Measurements from ENCODE around the gene GPR61.

GPR61 gene

GRCh38 chr1:109535971-109536491, 3.6 kb upstream of the GPR61 start:
- DNase-seq (ENCODE audit: low read depth, low spot score) = no peak

GRCh38 chr1:109537450-109538178, 2.1 kb upstream of the GPR61 start:
- DNase-seq (ENCODE audit: low read depth, low spot score) = no peak

GRCh38 chr1:109538827-109539555, 681 bp upstream of the GPR61 start:
- DNase-seq (ENCODE audit: low read depth, low spot score) = no peak

- DNase-seq (ENCODE audit: low read depth, low spot score) = no peak
Measured at GRCh38 chr1:109541102-109541501, 1.4 kb downstream of the GPR61 start.

GRCh38 chr1:109542657-109543056, 3.0 kb downstream of the GPR61 start:
- no peak for DNase-seq (ENCODE audit: low read depth, low spot score)

GRCh38 chr1:109543283-109543987, 3.8 kb downstream of the GPR61 start:
- no peak for DNase-seq (ENCODE audit: low read depth, low spot score)

GRCh38 chr1:109543988-109544735, 4.5 kb downstream of the GPR61 start:
- DNase-seq (ENCODE audit: low read depth, low spot score) = no peak

GRCh38 chr1:109546311-109547109, 6.8 kb downstream of the GPR61 start:
- DNase-seq (ENCODE audit: low read depth, low spot score) = no peak

GRCh38 chr1:109547463-109548320, 8.0 kb downstream of the GPR61 start:
- DNase-seq (ENCODE audit: low read depth, low spot score) = no peak

GRCh38 chr1:109548321-109549267, 8.9 kb downstream of the GPR61 start, which contains the start of gene GNAI3:
GNAI3 (plus strand) TSS chr1:109548615; CDS start chr1:109548721, 106 bp downstream.
- peak; percentile 86 for DNase-seq (ENCODE audit: low read depth, low spot score)

GRCh38 chr1:109556563-109556962, 16.9 kb downstream of the GPR61 start:
- DNase-seq (ENCODE audit: low read depth, low spot score) = no peak

- DNase-seq (ENCODE audit: low read depth, low spot score) = no peak
Measured at GRCh38 chr1:109557520-109557919, 17.8 kb downstream of the GPR61 start.

GRCh38 chr1:109559995-109560394, 20.3 kb downstream of the GPR61 start:
- DNase-seq (ENCODE audit: low read depth, low spot score) = no peak

- no peak for DNase-seq (ENCODE audit: low read depth, low spot score)
Measured at GRCh38 chr1:109564194-109564878, 24.7 kb downstream of the GPR61 start.

- no peak for DNase-seq (ENCODE audit: low read depth, low spot score)
Measured at GRCh38 chr1:109565241-109565640, 25.6 kb downstream of the GPR61 start.

GRCh38 chr1:109566982-109567381, 27.3 kb downstream of the GPR61 start:
- DNase-seq (ENCODE audit: low read depth, low spot score) = no peak

GRCh38 chr1:109567877-109568672, 28.4 kb downstream of the GPR61 start:
- DNase-seq (ENCODE audit: low read depth, low spot score) = no peak
